HG03342 (cell line): ENCODE data around the gene ITGA11.

Experiments
- ATAC-seq: cut with Tn5 transposase; IDR thresholded peaks from one replicate; pipeline ENCODE4 v1.9.1; 2021; ENCODE audit warnings: mild to moderate bottlenecking, moderate library complexity; ENCODE audit not compliant: unreplicated experiment

ITGA11 gene

DNA sequence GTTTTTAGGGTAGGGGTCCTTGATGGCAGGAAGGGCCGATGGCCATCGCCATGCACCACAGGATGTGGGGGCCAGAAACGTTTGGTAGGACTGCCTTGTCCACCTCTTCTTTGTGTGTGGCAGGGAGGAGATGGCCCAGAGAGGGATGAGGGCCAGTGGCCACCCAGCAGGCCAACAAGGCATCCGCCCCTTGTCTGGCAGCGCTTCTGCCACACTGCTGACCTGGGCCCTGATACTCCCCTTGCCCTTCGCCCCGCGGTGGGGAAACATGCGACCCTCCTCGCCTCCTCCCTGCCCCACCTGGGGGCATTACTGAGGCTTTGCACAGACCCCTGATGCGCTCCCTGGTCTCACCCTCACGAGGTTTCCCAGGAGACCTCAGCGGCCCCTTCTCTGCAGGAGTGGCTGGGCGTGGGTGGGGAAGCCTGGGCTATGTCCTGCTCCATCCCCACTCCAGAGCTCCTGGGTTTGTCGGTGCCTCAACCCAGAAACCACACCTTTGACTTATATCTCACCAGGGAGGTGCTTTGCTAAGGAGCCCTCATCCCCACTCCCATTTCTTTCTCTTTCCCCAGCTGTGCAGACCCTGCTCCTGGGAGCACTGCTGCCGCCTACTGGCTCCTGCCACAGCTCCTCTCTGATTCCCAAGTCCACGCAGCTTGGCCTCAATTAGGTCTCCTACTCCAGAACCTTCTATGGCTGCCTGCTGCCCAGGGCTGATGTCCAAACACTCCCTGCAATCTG, 115.7 kb downstream of the ITGA11 start:
- ATAC-seq: no peak

DNA sequence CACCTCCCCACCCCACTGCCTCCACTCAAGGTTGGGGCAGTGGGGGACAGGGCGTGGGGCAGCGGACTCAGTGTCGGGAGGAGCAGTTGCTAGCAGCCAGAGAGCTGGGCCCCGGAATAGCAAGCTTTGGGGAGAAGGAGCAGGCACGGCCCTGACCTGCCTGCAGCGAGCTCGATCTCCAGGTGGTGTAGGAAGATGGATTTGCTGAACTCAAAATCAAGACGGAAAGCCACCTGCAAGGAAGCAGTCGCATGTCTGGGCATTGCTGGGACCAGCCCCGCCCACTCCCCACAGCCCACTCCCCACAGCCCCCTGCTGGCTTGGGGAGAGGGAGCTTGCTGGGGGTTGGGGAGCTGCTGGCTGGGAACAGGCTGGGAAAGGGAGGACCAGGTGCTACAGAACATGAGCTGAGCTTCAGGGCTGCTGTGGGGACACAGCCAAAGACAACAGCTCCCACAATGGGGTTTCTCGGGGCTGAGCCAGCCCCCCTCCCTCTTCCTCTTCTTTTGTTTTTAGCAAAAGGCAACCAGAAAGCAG, 116.4 kb downstream of the ITGA11 start:
- ATAC-seq: no peak

DNA sequence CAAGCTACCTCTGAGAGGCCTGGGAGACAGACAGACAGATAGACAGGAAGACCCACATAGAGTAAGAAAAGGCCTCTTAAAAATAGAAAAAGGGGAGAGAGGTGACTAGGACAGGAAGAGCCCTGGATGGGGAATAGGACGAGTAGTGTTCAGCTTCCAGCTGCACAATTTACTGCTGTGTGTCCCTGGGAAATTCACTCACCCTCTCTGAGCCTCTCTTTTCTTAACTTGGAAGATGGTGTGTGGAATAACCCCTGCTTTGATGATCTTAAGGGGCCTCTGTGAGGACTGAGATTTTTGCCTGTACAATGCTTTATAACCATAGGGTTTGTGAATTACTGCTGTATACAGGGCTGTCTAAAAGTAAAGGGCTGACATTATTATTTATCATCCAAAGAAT, 116.9 kb downstream of the ITGA11 start:
- no peak for ATAC-seq

DNA sequence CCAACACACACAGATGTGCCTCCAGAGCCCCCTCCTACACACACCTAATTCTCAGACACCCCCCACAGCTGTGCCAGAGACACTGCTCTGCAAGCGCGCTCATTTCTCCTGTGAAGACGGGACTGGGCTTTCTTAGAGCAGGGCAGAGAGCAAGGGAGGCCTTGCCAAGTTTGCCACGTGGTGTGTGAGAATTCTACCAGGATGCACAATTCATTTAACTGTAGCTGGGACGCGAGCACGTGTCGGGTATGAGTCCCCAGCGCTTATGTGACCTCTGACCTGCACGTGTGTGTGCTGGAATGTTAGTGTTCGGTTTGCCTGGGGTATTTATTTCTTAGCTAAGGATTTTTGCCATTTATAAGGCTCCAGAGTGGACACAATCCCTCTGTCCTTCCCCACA, 117.4 kb downstream of the ITGA11 start:
- ATAC-seq: no peak

DNA sequence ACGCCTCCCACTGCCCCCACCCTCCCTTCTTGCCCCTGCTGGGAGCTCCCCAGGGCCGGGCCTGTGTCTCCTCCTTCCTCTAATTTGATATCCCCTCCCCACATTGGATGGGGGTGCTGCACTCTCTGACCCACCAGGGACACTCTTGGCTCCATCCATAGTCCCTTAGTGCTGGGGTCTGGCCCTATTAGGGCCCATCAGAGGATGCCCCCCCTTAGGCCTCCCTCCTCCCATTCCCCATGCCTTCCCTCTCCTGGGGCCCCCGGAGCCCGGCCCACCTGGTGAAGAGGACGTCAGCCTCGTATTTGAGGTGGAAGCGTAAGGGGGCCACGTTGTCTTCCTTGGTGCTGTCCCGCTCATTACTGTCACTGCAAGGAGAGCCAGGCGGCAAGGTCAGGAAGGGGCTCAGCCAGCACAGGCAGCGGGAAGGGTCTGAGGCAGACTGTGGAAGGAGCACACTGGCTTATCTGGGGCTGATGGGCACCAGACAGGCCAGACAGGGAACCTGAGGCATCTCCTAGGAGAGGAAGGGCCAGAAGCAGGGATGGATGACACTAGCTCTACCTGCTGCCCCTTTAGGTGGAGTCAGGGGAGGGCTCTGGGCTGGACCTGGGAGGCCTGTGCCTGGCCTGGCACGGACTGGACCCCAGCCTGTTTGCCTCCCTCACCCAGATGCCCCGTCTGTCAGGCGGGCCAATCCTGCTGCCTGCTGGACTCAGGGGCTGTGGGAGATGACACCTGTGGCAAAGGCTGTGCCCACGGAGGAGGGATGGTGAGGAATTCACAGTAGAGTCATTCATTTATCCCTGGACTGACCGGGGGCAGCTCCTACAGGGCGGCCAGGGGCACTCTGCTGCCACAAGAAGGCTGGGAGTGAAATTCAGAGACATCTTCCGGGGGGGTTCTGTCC, 118.2 kb downstream of the ITGA11 start:
- no peak for ATAC-seq

DNA sequence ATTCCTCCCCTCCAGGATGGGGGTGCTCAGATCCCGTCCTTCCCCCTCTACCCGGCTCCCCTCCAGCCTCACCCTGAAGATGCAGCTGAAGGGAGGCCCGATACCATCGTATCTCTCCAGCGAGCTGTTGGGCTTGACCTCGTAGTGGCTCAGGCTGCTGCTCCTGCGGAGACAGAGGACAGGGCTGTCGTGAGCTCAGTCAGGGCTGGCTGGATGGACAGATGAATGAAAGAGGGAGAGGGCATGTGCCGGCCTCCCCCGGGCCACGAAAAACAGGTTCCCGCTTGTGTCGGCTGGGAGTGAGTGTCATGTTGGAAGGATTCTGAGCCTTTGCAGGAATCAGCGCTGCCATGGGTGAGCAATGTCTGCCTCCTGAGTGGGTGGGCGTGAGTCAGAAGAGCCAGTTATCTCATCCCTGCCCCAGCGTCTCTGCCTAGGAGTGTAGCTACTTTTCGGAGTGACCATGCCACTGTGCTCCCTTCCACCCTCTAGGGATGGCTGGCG, 119.2 kb downstream of the ITGA11 start:
- ATAC-seq: no peak

DNA sequence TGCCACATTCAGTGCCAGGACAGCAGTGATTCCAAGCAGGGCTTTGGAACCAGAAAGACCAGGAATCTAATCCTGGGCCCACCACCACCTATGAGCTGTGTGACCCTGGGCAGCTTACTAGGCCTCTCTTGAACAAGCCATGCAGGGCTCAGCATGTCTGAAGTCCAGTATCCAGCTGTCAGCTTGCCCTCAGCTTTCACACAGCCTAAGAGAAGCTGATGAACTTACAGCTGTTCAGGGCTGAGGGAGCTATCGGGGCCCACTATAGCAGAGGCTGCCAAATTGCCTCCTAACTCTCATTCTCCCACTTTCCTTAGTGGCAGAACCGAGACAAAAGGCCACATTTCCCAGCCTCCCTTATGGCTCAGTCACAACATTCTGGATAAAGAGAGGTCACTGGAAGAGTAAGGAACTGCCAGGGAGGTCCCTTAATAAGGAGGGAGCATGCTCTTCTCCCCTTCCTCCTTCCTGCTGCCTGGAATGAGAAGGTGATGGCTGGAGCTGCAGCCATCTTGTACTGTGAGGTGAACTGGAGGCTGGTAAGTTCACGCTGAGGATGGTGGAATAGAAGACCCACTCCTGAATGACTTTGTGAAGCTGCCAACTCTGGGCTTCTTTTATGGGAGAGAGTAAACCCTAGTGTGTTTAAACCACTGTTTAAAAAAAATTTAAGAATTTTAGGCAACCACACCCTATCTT, 120.0 kb downstream of the ITGA11 start:
- no peak for ATAC-seq

DNA sequence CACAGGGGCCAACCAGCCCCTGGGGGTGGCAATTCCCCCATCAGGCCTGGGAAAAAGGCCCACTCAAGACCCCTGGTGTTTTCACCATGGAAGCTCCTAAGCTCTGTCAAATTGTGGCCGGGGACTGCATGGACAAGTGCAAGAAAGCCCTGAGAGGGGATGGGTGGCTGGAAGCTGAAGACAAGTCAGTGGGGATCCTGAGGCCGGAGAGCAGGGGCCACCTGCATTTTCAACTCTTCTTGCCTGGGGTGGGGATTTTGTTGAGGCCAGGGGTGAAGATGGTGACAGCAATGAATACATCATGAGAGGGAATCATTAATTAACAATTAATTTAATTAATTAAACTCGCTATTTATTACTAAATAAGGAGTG, 120.5 kb downstream of the ITGA11 start:
- no peak for ATAC-seq

DNA sequence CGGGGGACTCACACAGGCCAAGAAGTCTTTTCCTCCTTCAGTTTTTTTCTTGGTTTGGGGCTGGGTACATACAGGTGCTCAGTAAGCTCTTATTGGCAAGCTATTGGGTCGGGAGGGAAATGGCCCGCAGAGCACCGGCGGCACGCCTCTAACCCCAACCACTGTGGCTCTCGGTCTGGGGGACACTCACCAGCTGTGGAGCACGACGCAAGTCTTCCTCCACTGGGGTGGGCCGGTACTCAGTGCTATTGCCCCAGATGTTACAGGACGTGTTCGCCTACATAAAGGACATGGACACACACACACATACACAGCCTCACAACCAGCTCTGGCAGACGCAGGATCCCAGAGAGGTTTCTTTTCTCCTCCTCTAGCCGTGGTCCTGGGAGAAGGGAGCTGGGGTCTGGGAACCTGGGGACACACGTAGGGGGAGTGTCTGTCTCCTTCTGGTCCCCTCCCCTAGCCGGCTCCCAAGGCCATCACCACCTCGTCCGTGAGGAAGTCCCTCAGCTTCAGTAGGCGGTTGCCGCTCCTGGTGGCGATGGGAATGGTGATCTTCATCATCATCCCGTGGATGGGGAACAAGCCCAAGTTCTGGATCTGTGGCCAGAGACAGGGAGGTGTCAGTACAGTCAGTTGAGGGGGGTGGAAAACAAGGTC, 121.0 kb downstream of the ITGA11 start:
- ATAC-seq: no peak

DNA sequence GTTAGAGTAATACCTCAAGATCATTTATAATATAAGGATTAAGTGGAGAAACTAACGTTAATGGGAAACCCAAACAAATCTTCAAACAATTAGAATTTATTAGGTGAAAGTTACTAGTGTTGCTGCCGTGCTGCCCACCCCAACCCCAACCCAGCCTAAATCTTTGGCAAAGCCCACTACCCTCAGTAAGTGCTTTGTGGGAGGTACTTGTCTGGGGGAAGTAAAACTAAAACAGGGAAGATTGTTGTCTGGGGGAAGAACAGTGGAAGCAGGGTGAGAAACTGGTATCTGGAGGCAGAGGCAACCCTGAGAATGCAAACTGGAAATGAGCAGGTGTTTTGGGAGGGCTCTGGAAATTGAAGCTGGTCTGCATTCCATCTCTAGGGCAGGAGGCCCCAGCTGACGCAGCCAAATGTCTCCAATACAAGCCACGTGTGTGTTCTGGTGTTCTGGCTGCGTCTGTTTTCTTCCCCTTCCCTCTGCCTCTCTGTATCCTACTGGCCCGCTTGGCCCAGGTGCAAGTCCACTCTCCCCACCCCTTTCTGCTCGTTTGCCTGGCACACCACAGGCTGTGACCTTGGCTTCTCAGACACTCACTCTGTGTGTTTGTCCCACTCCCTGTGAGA, 121.7 kb downstream of the ITGA11 start:
- ATAC-seq: no peak

DNA sequence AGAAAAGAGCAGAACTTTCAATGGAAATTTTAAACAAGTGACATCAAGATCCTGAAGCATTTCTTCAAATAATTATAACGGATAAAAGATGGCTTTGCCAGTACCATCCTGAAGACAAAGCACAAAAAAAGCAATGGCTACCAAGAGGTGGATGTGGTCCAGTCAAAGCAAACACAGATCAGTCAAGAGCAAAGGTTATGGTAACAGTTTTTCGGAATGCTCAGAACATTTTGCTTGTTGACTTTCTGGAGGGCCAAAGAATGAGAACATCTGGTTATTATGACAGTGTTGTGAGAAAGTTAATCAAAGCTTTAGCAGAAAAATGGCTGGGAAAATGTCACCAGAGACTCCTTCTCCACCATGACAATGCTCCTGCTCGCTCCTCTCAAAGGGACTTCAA, 122.9 kb downstream of the ITGA11 start:
- ATAC-seq: no peak

DNA sequence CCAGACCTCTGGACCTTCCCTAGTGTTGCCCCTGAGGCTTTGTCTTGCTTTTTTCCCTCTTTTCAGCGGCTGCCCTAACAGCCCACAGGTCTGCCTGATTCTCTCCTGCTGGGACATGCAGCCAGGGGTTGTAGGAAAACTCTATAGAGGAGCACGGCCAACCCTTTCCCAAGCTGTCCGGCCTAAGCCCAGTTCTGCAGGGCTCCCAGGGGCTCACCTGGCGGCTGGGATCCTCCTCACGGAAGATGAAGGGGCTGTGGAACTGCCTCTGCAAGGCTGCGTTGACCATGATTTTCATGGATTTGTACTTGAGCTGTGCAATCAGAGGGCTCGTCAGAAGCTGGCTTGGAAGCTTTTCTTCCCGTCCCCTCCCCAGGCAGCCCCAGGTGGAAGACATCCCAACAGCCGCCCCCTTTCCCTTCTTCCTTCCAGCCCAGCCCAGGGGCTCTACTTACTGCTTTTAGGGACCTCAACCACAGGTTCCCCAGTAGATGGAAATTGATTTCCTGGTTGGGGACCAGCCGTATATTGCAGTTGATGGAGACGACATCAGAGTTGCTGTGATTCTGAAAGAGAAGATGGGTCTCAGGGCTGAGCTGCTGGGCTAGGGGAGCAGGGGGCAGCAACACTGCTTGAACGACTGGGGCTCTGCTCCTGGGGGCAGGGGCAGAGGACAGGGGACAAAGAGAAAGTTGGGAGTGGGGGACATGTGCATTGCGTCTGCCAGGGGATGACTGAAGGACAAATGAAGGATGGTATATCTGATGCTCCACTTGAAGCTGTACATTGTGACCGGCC, 124.6 kb downstream of the ITGA11 start:
- no peak for ATAC-seq

DNA sequence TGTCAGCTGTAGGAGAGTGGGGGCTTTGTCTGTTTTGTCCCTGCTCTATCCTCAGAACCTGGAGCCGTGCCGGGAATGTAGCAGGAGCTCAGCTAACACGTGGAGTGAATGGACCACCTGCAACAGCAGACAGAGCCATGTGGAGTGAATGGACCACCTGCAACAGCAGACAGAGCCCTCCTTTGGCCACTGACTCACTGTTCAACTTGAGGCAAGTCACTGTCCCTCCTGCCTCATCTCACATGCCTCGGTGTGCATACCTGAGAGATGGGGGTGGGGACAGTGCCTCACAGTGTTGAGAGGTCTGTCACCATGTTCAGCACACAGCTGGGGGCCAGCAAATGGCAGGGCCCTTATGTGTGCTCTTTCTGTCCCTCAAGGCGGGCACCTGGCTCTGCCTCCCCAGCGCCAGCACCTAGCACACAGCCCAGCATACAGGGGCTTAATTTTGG, 126.5 kb downstream of the ITGA11 start:
- ATAC-seq: no peak

DNA sequence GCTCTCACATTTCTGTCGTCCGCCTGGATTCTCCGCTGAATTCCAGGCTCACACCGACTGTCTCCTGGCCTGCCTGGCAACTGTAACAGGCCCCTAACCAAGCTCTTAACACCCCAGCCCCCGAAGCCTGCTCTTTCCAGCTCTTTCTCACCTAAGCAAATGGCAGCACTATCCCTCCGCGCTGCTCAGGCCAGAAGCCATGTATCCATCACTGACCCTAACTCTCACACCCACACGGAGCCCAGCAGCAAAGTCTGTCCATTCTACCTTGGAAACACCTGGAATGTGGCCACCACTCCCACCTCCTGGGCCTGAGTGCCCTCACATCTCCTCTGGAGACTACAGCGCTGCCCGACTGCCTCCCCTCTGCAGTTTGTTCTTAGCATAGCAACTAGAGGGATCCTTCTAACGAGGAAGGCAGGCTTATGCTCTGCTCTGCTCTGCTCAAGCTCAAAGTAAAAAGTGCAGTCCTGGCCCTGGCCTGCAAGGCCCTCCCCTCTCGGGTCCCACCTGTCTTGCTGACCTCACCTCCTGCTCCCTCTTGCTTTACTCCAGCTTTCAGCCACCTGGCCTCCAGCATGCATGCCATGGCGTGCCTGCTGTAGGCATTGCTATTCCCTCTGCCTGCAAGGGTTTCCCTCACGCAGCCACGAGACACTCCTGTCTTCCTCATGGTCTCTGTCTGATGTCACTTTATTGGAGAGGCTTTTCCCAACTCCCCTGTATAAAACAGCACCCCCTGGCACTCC, 127.2 kb downstream of the ITGA11 start:
- ATAC-seq: no peak

DNA sequence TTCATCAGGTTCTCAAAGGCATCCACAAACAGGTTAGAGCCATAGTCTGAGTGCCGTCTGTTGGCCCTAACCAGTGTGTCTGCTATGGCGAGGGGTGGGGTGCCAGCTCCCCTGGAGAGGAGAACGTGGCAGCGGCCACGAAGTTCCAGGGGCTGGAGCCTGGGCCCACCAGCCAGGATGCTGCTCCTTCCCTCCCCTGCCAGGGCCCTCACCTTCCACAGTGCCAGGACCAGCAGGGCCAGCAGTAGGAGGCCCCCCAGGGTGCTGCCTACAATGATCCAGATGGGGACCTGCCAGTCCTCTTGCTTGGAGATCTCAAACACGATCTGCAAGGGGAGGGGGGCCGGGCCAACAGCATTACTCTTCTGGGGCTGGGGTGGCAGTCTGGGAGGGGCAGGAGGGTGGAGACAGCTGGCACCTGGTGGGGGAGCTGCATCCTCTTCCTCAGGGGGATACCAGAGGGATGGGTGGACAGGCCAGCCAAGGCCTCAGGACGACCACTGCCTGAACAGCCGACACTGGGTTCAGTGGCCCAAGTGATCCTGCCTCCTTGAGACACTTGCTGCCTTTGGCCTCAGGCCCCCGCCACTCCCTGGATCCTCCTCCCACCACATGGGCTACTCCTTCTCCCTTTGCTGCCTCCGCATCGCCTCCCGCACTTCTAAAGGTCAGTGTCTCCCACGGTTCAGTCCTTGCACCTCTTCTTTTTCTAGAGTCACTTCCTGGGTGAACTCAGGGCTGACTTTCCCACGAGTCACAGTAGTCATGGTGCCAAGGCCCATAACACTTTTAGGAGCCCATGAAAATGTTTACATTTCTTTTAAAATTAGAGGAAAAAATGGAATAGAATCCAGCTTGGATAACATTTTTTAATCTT, 128.2 kb downstream of the ITGA11 start:
- ATAC-seq: no peak

DNA sequence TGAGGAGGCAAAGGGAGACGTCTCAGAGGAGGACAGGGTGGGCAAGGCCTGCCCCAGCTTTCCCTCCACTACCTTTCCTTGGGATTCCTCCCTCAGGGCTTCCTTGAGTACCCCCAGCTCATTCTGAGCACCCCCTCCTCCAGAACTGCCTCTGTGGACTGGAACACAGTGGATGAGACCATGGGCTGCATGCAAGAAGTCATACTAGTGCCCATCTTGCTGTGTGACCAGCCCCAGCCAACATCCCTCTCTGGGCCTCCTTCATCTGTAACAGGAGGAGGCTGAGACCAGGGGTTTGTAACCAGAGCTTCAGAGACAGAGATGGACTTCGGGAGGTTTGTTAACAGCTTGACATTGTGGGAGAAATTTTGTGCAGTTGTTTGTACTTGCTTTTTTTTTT, 128.8 kb downstream of the ITGA11 start:
- no peak for ATAC-seq

DNA sequence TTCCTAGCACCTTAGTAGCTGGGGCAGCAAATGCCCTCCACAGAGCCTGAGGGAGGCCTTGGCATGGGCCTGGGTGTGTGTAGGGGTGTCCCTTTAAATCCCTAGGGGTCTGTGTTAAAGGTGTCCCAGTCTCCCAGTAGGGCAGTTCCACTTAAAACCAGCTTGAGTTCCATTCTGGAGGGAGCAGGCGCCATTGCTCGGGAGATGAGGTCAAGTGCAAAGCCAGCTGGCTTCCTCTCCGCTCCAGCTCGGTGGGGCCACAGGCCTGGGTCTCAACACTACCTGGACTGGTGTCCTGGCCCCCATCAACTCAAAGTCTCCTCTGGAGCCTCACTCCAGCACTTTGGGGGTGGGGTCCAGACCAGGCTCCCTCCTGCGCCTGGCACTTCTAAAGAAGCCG, 129.2 kb downstream of the ITGA11 start:
- ATAC-seq: no peak

DNA sequence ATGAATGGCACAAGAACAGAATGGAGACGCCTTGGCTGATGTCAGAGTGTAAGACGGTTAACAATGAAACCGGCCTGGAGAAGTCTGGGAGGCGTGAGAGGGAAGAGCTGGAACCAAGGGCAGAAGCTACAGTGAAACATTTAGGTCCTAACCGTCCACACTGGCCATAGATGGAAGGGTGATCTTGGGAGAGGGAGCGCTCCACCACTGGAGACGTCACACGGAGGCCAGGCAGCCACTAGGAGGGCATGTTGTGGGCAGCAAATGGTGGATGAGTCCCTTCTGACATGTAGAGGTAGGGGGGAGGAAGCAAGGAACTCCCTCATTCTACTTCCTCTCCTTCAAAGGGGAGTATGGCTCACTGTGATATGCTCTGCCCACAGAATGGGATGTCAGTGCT, 130.7 kb downstream of the ITGA11 start:
- ATAC-seq: no peak
